Measurements from ENCODE around the gene FBN3. TPM values are rescaled to one million over a fixed set of nuclear protein-coding genes. Genes with fewer than 3 reads are reported as not detected.

The FBN3 gene
- total RNA-seq, 4 donors from 2014 or later = not detected

DNA sequence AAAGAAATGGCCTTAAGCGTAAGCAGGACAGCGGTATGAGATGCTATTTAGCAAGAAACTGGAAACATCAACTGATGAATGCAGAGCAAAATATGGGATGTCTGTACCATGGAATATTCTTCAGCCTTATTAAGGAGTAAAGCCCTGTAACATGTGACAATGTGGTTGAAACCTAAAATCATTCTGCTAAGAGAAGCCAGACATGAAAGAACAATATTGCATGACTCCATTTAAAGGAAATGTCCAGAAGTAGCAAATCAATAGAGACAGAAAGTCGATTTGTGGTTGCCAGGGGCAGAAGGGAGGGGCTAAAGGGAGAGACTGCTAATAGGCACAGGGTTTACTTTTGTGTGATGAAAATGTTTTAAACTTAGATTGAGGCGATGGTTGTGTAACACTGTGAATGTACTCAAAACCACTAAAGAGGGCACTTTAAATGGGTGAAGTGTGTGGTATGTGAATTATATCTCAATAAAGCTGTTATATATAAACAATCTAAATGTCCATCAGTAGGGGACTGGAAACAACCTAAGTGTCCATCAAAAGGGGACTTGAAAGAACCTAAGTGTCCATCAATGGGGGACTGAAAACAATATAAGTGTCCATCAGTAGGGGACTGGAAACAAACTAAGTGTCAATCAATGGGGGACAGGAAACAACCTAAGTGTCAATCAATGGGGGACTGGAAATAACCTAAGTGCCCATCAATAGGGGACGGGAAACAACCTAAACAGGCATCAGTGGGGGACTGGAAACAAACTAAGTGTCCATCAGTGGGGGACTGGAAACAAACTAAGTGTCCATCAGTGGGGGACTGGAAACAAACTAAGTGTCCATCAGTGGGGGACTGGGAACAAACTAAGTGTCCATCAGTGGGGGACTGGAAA, 51.5 kb downstream of the FBN3 start:
- TF ChIP-seq CTCF (IDR thresholded peaks at IDR 0.05) = no peak
- no peak for ATAC-seq (ENCODE audit: low FRiP score)
- DNase-seq (ENCODE audit: low spot score) = no peak

- no peak for TF ChIP-seq CTCF (IDR thresholded peaks at IDR 0.05)
- DNase-seq (ENCODE audit: low spot score) = no peak
- no peak for ATAC-seq (ENCODE audit: low FRiP score)
Measured at GRCh38 chr19:8097198-8097597, 52.2 kb downstream of the FBN3 start.

GRCh38 chr19:8096071-8096470, 53.3 kb downstream of the FBN3 start:
- TF ChIP-seq CTCF (IDR thresholded peaks at IDR 0.05) = no peak
- ATAC-seq (ENCODE audit: low FRiP score) (no peak), DNase-seq (ENCODE audit: low spot score) (no peak)

- ATAC-seq (ENCODE audit: low FRiP score) (no peak), DNase-seq (ENCODE audit: low spot score) (no peak)
- no peak for TF ChIP-seq CTCF (IDR thresholded peaks at IDR 0.05)
Measured at GRCh38 chr19:8095354-8095886, 54.0 kb downstream of the FBN3 start.

DNA sequence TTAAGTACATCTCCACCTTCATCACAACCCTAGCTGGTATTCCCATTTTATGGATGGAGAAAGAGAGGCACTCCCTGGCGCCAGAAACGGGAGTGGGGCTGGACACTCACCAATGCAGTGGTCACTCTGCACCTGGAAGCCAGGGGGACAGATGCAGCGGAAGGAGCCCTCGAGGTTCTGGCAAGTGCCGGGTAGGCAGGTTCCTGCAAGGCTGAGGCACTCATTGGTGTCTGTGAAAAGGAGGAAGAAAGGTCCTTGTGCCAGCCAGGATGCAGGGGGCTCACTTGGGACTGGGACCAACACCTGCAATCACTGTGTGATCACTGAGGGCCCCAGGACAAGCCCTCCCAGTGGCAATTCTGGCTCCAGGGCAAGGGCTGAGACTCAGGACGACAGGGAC, 55.1 kb downstream of the FBN3 start:
- no peak for ATAC-seq (ENCODE audit: low FRiP score)

GRCh38 chr19:8093740-8094139, 55.7 kb downstream of the FBN3 start:
- DNase-seq (ENCODE audit: low spot score) (no peak), ATAC-seq (ENCODE audit: low FRiP score) (no peak)
- no peak for TF ChIP-seq CTCF (IDR thresholded peaks at IDR 0.05)

More for the DNA sequence above, 55.1 kb downstream of the FBN3 start:
- DNase-seq (ENCODE audit: low spot score) = no peak
- no peak for TF ChIP-seq CTCF (IDR thresholded peaks at IDR 0.05)

GRCh38 chr19:8090950-8091349, 58.4 kb downstream of the FBN3 start:
- no peak for DNase-seq (ENCODE audit: low spot score)
- ATAC-seq (ENCODE audit: low FRiP score) = no peak
- no peak for TF ChIP-seq CTCF (IDR thresholded peaks at IDR 0.05)

Data from omental fat pad (tissue), 4 donors.